CD4-positive, CD25-positive, alpha-beta regulatory T cell (primary cell): ENCODE results near the gene RSL1D1. TPM values are rescaled to one million over a fixed set of nuclear protein-coding genes. Genes with fewer than 3 reads are reported as not detected.

Source experiments
- polyA plus RNA-seq, 4 donors: library from polyadenylated mRNA; unstranded; fragments of 300-500 nt; fragmentation: Illumina TruSeq; gene quantifications; one replicate each; pipeline ENCODE4 v1.2.3, GENCODE V29; 2021
- total RNA-seq: library from RNA; stranded (reverse); gene quantifications from one replicate; pipeline ENCODE4 v1.2.3, GENCODE V29; 2022

RSL1D1 gene
- total and polyA plus RNA-seq, 5 donors from 2014 or later: 106 to 235 (median 177) TPM

Other genes with a start within 250 kb of the RSL1D1 start
- 27.5 TPM for gene SNN, start 183.1 kb downstream of the RSL1D1 start, total RNA-seq
- 10 to 100 TPM; 14.5 to 31.2 (median 23.8) TPM for gene SNN, start 183.1 kb downstream of the RSL1D1 start, polyA plus RNA-seq
- 178 TPM for gene TXNDC11, start 108.7 kb downstream of the RSL1D1 start, total RNA-seq
- gene TXNDC11, start 108.7 kb downstream of the RSL1D1 start, polyA plus RNA-seq: 10 to 100 TPM; 64.9 to 77.2 (median 70.0) TPM
- 157 TPM for gene ZC3H7A, start 54.3 kb downstream of the RSL1D1 start, total RNA-seq
- gene ZC3H7A, start 54.3 kb downstream of the RSL1D1 start, polyA plus RNA-seq: 10 to 100 TPM; 43.3 to 49.5 (median 47.5) TPM
- gene GSPT1, start 64.4 kb upstream of the RSL1D1 start, total RNA-seq: 177 TPM
- 100 to 1,000 TPM in 2 of 4 donors, 10 to 100 TPM in 2; 93.2 to 103 (median 100) TPM for gene GSPT1, start 64.4 kb upstream of the RSL1D1 start, polyA plus RNA-seq
- gene NPIPB2, start 90.5 kb upstream of the RSL1D1 start, total RNA-seq: 17.5 TPM
- 1 to 10 TPM in 1 of 4 donors, under 1 TPM in 2, not detected in 1; 0.44 to 3.7 (median 0.78) TPM for gene NPIPB2, start 90.5 kb upstream of the RSL1D1 start, polyA plus RNA-seq
- gene TNFRSF17, start 113.7 kb upstream of the RSL1D1 start, total RNA-seq: not detected
- gene TNFRSF17, start 113.7 kb upstream of the RSL1D1 start, polyA plus RNA-seq: not detected
- gene SNX29, start 125.2 kb upstream of the RSL1D1 start, total RNA-seq: 32.9 TPM
- 10 to 100 TPM in 3 of 4 donors, 1 to 10 TPM in 1; 9.2 to 13.5 (median 11.7) TPM for gene SNX29, start 125.2 kb upstream of the RSL1D1 start, polyA plus RNA-seq